Keratinocyte (primary cell): ENCODE data around the gene WWC1.

Source experiments
- EZH2 ChIP-seq: IDR thresholded peaks from one replicate; pipeline ENCODE4 v1.6.1; 2012; ENCODE audit warnings: inconsistent platforms, mild to moderate bottlenecking, low read length, moderate library complexity
- TF ChIP-seq, protein P1 (sequence below), 3 experiments: IDR thresholded peaks in 1 of 3; conservative IDR thresholded peaks in 1 of 3; optimal IDR thresholded peaks in 1 of 3; 2 replicates in 2 of 3; 3 replicates in 1 of 3; pipeline versions ENCODE3 to v1.5.1; 2011; ENCODE audit warnings: low read length in 3 of 3, mild to moderate bottlenecking in 3 of 3, moderate library complexity in 2 of 3, control low read depth in 1 of 3, inconsistent platforms in 1 of 3; ENCODE audit not compliant: insufficient read depth in 2 of 3; ENCODE audit errors: extremely low read depth in 1 of 3

DNA sequence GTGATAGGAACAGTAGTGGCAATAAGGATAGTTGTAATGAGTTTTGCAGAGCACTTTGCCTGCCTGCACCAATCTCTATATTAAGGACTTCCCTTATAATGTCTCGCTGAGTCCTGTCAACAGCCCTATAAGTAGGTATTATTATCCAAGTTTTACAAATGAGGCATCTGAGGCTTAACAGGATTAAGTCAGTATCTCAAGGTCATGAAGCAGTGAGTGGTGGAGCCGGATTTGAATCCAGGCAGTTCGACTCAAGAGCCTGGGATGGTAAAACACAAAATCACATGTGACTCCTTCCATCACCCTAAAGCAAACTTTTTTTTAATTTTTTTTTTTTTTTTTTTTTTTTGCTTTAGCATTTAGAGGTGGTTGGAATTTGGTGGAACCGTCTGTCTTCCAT lies 135.8 kb downstream of the WWC1 start:
- TF ChIP-seq, protein P1, sequence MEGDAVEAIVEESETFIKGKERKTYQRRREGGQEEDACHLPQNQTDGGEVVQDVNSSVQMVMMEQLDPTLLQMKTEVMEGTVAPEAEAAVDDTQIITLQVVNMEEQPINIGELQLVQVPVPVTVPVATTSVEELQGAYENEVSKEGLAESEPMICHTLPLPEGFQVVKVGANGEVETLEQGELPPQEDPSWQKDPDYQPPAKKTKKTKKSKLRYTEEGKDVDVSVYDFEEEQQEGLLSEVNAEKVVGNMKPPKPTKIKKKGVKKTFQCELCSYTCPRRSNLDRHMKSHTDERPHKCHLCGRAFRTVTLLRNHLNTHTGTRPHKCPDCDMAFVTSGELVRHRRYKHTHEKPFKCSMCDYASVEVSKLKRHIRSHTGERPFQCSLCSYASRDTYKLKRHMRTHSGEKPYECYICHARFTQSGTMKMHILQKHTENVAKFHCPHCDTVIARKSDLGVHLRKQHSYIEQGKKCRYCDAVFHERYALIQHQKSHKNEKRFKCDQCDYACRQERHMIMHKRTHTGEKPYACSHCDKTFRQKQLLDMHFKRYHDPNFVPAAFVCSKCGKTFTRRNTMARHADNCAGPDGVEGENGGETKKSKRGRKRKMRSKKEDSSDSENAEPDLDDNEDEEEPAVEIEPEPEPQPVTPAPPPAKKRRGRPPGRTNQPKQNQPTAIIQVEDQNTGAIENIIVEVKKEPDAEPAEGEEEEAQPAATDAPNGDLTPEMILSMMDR (optimal IDR thresholded peaks at IDR 0.05 in 1 of 3, IDR thresholded peaks at IDR 0.05 in 1 of 3, conservative IDR thresholded peaks at IDR 0.05 in 1 of 3; ENCODE audit: extremely low read depth in 1 of 3, insufficient read depth in 2 of 3, low read length in 3 of 3) = no peak
- no peak for TF ChIP-seq EZH2
